Measurements from ENCODE around the gene SLC35F4.

SLC35F4 gene

GRCh38 chr14:57612946-57613345 lies 252.9 kb downstream of the SLC35F4 start:
- no peak overlapping the region for H3K9ac ChIP-seq (ENCODE audit: low read depth, low read length, poor library complexity, severe bottlenecking)
- no peak overlapping the region for H2AFZ ChIP-seq (ENCODE audit: low read length)
- no peaks in the 10 kb centered on the region for H3K9me2 ChIP-seq (replicated peaks; ENCODE audit: low read depth, low read length)
- H3K9me3 ChIP-seq (ENCODE audit: insufficient read depth, low read depth, low read length), result no peaks in the 10 kb centered on the region
- H3F3A ChIP-seq (ENCODE audit: low read depth), result no peaks in the 10 kb centered on the region
- H3K36me3 ChIP-seq (ENCODE audit: insufficient read depth, low read length), result no peaks in the 10 kb centered on the region
- no peaks in the 10 kb centered on the region for H4K20me1 ChIP-seq (ENCODE audit: insufficient read depth, low read length, poor library complexity, severe bottlenecking)
- no peaks in the 10 kb centered on the region for H3K79me2 ChIP-seq (ENCODE audit: insufficient read depth, low read length)
- H3K27me3 ChIP-seq (ENCODE audit: insufficient read depth, low read length, poor library complexity, severe bottlenecking), result no peaks in the 10 kb centered on the region
- H3K4me3 ChIP-seq (ENCODE audit: low read length, poor library complexity, severe bottlenecking), result no peak overlapping the region
- no peak overlapping the region for H3K4me2 ChIP-seq (ENCODE audit: low read depth, low read length, poor library complexity, severe bottlenecking)
- no peaks in the 10 kb centered on the region for H3K4me1 ChIP-seq (ENCODE audit: insufficient read depth, low read length, poor library complexity, severe bottlenecking)
- no peak for TF ChIP-seq CTCF (conservative IDR thresholded peaks at IDR 0.05; ENCODE audit: low read length)
- TF ChIP-seq EZH2phosphoT487 (IDR thresholded peaks at IDR 0.05; ENCODE audit: borderline replicate concordance), result no peak

GRCh38 chr14:57611555-57612075 lies 254.3 kb downstream of the SLC35F4 start:
- H3K4me1 ChIP-seq (ENCODE audit: insufficient read depth, low read length, poor library complexity, severe bottlenecking), result no peaks in the 10 kb centered on the region

GRCh38 chr14:57610631-57611030 lies 255.3 kb downstream of the SLC35F4 start:
- no peaks in the 10 kb centered on the region for H3K27me3 ChIP-seq (ENCODE audit: insufficient read depth, low read length, poor library complexity, severe bottlenecking)
- H2AFZ ChIP-seq (ENCODE audit: low read length), result no peak overlapping the region

More at GRCh38 chr14:57611555-57612075, 254.3 kb downstream of the SLC35F4 start:
- no peaks in the 10 kb centered on the region for H3F3A ChIP-seq (ENCODE audit: low read depth)
- H2AFZ ChIP-seq (ENCODE audit: low read length), result no peak overlapping the region
- no peak overlapping the region for H3K4me3 ChIP-seq (ENCODE audit: low read length, poor library complexity, severe bottlenecking)
- no peak for TF ChIP-seq EZH2phosphoT487 (IDR thresholded peaks at IDR 0.05; ENCODE audit: borderline replicate concordance)
- TF ChIP-seq CTCF (conservative IDR thresholded peaks at IDR 0.05; ENCODE audit: low read length), result no peak
- H3K79me2 ChIP-seq (ENCODE audit: insufficient read depth, low read length), result no peaks in the 10 kb centered on the region
- H4K20me1 ChIP-seq (ENCODE audit: insufficient read depth, low read length, poor library complexity, severe bottlenecking), result no peaks in the 10 kb centered on the region
- H3K9me2 ChIP-seq (replicated peaks; ENCODE audit: low read depth, low read length), result no peaks in the 10 kb centered on the region
- H3K27me3 ChIP-seq (ENCODE audit: insufficient read depth, low read length, poor library complexity, severe bottlenecking), result no peaks in the 10 kb centered on the region
- H3K36me3 ChIP-seq (ENCODE audit: insufficient read depth, low read length), result no peaks in the 10 kb centered on the region
- no peak overlapping the region for H3K4me2 ChIP-seq (ENCODE audit: low read depth, low read length, poor library complexity, severe bottlenecking)
- no peak overlapping the region for H3K9ac ChIP-seq (ENCODE audit: low read depth, low read length, poor library complexity, severe bottlenecking)
- no peaks in the 10 kb centered on the region for H3K9me3 ChIP-seq (ENCODE audit: insufficient read depth, low read depth, low read length)

More at GRCh38 chr14:57610631-57611030, 255.3 kb downstream of the SLC35F4 start:
- Histone ChIP-seq H4K20me1 (ENCODE audit: insufficient read depth, low read length, poor library complexity, severe bottlenecking) (no peaks in the 10 kb centered on the region), H3K9me3 (ENCODE audit: insufficient read depth, low read depth, low read length) (no peaks in the 10 kb centered on the region), H3K9ac (ENCODE audit: low read depth, low read length, poor library complexity, severe bottlenecking) (no peak overlapping the region), H3K4me1 (ENCODE audit: insufficient read depth, low read length, poor library complexity, severe bottlenecking) (no peaks in the 10 kb centered on the region), H3K4me2 (ENCODE audit: low read depth, low read length, poor library complexity, severe bottlenecking) (no peak overlapping the region), H3K4me3 (ENCODE audit: low read length, poor library complexity, severe bottlenecking) (no peak overlapping the region), H3K36me3 (ENCODE audit: insufficient read depth, low read length) (no peaks in the 10 kb centered on the region), H3F3A (ENCODE audit: low read depth) (no peaks in the 10 kb centered on the region), H3K79me2 (ENCODE audit: insufficient read depth, low read length) (no peaks in the 10 kb centered on the region), H3K9me2 (replicated peaks; ENCODE audit: low read depth, low read length) (no peaks in the 10 kb centered on the region)
- TF ChIP-seq CTCF (conservative IDR thresholded peaks at IDR 0.05; ENCODE audit: low read length) (no peak), EZH2phosphoT487 (IDR thresholded peaks at IDR 0.05; ENCODE audit: borderline replicate concordance) (no peak)
